Liver (tissue), 3 donors: Measurements from ENCODE around the gene SPATS2L.

Experiments used
- MAX ChIP-seq: IDR thresholded peaks from 2 replicates; pipeline ENCODE4 v1.6.1; 2016; ENCODE audit warnings: antibody characterized with exemption
- RAD21 ChIP-seq, 2 donors: IDR thresholded peaks; 2 replicates each; pipeline ENCODE4 v1.6.1; 2016; ENCODE audit warnings: antibody characterized with exemption in 2 of 2, mild to moderate bottlenecking in 2 of 2
- TAF1 ChIP-seq: conservative IDR thresholded peaks from 2 replicates; pipeline ENCODE4 v1.6.1; 2016; ENCODE audit warnings: antibody characterized with exemption, mild to moderate bottlenecking
- YY1 ChIP-seq: IDR thresholded peaks from 2 replicates; pipeline ENCODE4 v1.6.1; 2016; ENCODE audit warnings: antibody characterized with exemption, mild to moderate bottlenecking
- TF ChIP-seq, protein P1 (sequence below): fragments of 150-350 bp; IDR thresholded peaks from 2 replicates; pipeline ENCODE4 v1.5.1; 2017; ENCODE audit warnings: improper control_type of control experiment, low read depth, low read length; ENCODE audit not compliant: missing input control
- TF ChIP-seq, protein P2 (sequence below): IDR thresholded peaks from 2 replicates; pipeline ENCODE4 v1.6.1; 2016; ENCODE audit warnings: antibody characterized with exemption
- donor health status: healthy.
- donor health status: healthy.

- TF ChIP-seq, protein P1, sequence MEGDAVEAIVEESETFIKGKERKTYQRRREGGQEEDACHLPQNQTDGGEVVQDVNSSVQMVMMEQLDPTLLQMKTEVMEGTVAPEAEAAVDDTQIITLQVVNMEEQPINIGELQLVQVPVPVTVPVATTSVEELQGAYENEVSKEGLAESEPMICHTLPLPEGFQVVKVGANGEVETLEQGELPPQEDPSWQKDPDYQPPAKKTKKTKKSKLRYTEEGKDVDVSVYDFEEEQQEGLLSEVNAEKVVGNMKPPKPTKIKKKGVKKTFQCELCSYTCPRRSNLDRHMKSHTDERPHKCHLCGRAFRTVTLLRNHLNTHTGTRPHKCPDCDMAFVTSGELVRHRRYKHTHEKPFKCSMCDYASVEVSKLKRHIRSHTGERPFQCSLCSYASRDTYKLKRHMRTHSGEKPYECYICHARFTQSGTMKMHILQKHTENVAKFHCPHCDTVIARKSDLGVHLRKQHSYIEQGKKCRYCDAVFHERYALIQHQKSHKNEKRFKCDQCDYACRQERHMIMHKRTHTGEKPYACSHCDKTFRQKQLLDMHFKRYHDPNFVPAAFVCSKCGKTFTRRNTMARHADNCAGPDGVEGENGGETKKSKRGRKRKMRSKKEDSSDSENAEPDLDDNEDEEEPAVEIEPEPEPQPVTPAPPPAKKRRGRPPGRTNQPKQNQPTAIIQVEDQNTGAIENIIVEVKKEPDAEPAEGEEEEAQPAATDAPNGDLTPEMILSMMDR, result no peak
- TF ChIP-seq YY1, result no peak
- TF ChIP-seq MAX, result no peak
- TF ChIP-seq RAD21 (IDR thresholded peaks at IDR 0.05), result no peak
- no peak for TF ChIP-seq TAF1
- TF ChIP-seq, protein P2, sequence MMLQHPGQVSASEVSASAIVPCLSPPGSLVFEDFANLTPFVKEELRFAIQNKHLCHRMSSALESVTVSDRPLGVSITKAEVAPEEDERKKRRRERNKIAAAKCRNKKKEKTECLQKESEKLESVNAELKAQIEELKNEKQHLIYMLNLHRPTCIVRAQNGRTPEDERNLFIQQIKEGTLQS, result no peak
These were observed 39.5 kb downstream of the SPATS2L start for GRCh38 chr2:200345975-200346374.
